PFSK-1 (cell line): ENCODE measurements around the gene HES4.

ENCODE experiments used
- FOXP2 ChIP-seq: optimal IDR thresholded peaks from 2 replicates; pipeline ENCODE3; 2011; ENCODE audit warnings: borderline replicate concordance, control low read depth, inconsistent platforms; ENCODE audit not compliant: insufficient read depth; ENCODE audit errors: extremely low read length, extremely low read depth
- POLR2AphosphoS5 ChIP-seq: IDR thresholded peaks from 2 replicates; pipeline ENCODE4 v1.6.1; 2012; ENCODE audit warnings: low read depth, mild to moderate bottlenecking, control low read depth, low read length, moderate library complexity
- REST ChIP-seq, 2 experiments: IDR thresholded peaks; 2 replicates each; pipeline versions ENCODE4 v1.6.1 to v1.8.0; 2011 to 2012; ENCODE audit warnings: low read depth in 2 of 2, low read length in 2 of 2, control low read depth in 1 of 2, inconsistent platforms in 1 of 2, mild to moderate bottlenecking in 1 of 2, moderate library complexity in 1 of 2; ENCODE audit not compliant: insufficient read depth in 1 of 2
- SIN3A ChIP-seq: IDR thresholded peaks from 2 replicates; pipeline ENCODE4 v1.6.1; 2012; ENCODE audit warnings: mild to moderate bottlenecking, low read length, moderate library complexity, borderline replicate concordance; ENCODE audit not compliant: insufficient read depth
- TAF1 ChIP-seq: IDR thresholded peaks from 2 replicates; pipeline ENCODE4 v1.6.1; 2012; ENCODE audit warnings: low read length, control low read depth, borderline replicate concordance; ENCODE audit not compliant: insufficient read depth

DNA sequence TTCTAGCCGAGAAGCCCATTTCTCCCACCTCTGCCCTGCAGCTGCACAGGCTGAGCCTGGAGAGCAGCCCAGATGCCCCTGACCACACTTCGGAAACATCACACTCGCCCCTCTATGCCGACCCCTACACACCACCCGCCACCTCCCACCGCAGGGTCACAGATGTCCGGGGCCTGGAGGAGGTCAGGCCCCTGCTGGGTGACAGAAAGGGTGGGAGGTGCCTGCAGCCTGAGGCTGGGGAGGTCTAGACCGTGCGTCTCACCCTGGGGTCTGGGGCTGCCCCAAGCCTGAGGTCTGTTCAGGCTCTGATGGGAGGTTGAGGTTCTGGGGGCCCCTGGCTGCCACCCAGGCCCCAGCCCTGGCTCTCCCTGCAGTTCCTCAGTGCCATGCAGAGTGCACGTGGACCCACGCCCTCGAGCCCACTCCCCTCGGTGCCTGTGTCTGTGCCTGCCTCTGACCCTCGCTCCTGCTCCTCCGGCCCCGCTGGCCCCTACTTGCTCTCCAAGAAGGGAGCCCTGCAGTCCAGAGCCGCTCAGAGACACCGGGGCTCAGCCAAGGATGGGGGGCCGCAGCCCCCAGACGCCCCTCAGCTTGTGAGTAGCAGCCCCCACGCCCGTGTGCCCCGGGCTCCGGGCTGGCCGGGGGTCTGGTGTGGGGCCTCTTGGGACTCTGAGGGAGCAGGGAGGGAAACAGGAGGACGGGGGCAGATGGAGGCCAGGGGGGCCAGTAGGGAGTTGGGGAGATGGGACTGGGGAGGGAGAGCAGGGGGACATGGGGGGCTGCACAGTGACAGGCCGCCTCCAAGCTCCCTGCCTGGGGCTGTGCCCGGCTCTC is 26.2 kb downstream of the HES4 start:
- no peak for TF ChIP-seq TAF1
- no peak for TF ChIP-seq POLR2AphosphoS5
- no peak for TF ChIP-seq REST (IDR thresholded peaks at IDR 0.05; ENCODE audit: insufficient read depth in 1 of 2, low read depth in 2 of 2, low read length in 2 of 2)
- no peak for TF ChIP-seq SIN3A
- no peak for TF ChIP-seq FOXP2
